Suppressor macrophage treated with lipopolysaccharide for 1 hour (primary cell): ENCODE measurements around the gene WHRN.
A peak's percentile ranks its signal among the peaks of the same experiment; 100 is the strongest.

Experiments used
- DNase-seq, 3 donors: peaks; one replicate each; pipeline ENCODE4 v3.0.0-alpha.2; 2020 to 2022

Gene WHRN

DNA sequence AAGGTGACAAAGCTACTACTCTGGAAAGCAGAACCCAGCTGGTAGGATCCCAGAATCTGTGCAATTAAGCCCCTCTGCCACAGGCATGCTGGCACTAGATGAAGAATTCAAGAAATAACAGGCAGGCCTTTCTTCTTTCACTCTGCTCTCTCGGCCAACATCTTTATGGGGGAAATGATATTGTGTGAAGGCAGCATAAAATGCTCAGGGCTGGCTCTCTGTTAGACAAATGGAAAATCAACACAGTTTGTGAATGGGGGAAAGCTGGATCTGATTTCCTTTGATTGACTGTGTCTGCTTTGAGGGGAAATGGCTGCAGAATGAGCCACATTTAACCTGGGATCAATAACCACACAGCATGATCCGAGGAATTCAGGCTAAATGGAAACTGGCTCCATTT lies 88.4 kb downstream of the WHRN start:
- DNase-seq, result no peak

DNA sequence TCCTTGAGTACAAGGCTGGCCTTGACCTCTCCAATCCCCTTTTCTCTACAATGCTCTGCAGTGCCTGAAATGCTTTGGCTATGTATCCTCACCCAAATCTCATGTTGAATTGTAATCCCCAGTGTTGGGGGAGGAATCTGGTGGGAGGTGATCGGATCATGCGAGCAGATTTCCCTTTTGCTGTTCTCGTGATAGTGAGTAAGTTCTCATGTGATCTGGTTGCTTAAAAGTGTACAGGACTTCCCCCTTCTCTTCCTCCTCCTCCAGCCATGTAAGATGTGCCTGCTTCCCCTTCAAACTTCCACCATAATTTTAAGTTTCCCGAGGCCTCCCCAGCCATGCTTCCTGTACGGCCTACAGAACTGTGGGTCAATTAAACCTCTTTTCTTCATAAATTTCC lies 89.0 kb downstream of the WHRN start:
- peak; percentile 83 to 93 (median 88) for DNase-seq

DNA sequence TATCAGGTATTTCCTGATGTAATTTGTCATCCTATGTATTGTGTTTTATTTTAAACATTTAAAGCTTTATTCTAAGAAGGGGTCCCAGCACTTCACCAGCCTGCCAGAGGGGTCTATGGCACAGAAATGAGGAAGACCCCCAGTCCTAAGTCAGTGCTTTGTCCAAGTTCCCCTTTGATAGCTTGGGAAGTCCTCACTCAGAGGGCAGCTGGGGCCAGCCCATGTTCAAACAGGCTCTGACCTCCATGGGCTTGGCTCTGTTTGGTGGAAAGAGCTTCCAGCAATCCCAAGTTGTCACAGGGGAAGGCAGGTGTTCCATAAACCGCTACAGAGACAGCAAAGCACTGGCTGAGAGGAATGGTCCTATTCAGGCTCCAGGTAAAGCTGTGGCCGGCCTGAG lies 90.9 kb downstream of the WHRN start:
- peak; percentile 51 to 58 (median 56) for DNase-seq

- DNase-seq, result peak; percentile 62 to 84 (median 81)
These were observed 91.4 kb downstream of the WHRN start for GRCh38 chr9:114413861-114414301.

DNA sequence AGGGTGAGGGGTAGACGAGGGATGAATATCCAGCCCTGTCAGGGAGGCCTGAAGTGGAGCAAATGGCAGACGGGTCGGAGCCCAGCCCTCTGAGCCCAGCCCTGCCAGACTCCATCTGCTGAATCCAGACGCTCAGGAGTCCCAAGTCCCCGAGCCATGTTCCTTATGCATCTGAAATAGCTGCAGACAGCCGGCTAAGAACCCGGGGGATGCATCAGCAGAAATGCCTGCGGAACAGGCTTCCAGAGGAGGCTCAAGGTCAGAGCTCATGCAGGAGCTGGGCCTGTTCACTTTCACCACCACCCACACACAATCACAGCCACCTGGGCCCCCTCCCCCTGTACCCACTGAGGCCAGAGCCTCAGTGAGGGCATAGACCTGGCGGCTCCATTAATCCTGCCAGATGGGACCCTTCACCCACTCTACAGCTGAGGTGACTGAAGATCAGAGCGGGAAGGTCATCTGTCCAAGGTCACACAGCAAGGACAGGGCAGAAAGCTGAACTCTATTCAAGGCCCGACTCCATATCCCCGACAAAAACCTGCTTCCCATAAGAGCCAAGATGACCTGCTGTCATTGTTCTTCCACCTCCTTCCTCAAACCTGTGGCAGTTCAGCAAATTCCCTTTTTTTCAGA lies 93.1 kb downstream of the WHRN start:
- no peak for DNase-seq

GRCh38 chr9:114411452-114411851 lies 93.8 kb downstream of the WHRN start:
- DNase-seq, result no peak

DNA sequence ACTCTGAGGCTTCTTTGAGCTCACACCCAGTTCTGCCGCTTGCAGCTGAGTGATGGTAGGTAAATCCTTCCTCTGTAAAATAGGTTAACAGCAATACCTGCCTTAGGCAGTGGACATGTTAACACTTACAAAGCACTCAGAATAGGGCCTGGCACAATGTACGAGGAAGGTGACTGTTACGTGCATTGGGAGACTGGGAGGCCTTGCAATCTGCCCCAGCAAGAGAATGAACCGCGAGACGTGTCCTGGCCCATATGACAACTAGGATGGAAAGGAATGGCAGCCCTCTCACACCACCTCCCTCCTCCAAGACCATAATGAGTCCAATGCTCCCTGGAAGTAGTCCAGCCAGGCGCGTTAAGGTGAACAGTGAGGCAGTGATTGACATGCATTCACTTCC lies 94.4 kb downstream of the WHRN start:
- no peak for DNase-seq

DNA sequence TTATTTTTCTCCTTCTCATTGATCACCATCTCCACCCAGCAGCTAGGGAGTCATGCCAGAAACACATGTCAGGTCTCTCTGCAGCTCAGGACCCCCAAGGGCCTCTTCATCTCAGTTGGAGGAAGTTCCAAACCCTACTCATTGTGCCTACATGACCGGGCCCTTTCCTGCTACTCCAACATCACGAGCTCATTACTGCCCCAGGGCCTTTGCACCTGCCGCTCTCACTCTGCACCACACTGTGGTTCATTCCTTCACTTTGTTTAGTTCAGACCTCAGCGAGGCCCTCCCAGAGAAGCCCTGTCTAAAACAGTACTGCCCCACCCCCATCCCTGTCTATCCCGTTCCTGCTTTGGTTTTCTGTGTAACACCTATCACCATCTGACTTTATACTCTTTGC lies 95.4 kb downstream of the WHRN start:
- DNase-seq, result no peak

DNA sequence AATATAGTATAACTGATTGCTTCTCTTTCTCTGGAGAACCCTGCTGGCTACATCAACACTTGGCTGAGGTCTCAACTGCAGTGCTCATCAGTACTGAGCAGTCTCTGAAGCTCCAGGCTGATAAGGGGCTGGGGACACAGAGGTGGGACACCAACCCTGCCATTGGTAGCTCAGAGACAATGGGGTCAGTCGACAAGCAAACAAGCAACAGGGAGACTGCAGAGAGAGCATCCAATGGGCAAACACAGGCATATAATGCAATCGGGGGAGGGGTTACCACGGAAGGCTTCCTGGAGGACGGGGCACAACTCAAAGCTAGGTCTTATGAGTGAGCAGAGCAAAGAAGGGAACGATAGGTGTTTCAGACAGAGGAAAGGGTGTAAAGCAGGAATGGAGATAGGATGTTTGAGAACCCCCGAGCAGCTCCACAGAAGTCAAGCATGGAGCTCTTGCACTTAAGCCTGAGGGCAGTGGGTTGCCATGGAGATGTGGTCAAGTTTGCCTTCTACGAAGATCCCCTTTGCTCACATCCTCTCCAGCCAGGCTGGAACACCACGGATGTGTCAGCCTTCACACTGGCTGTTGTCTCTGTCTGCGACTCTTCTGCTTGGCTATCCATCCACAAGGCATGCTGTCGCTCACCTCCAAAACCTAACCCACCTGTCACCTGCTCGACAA lies 96.0 kb downstream of the WHRN start:
- peak; percentile 89 to 93 (median 90) for DNase-seq

DNA sequence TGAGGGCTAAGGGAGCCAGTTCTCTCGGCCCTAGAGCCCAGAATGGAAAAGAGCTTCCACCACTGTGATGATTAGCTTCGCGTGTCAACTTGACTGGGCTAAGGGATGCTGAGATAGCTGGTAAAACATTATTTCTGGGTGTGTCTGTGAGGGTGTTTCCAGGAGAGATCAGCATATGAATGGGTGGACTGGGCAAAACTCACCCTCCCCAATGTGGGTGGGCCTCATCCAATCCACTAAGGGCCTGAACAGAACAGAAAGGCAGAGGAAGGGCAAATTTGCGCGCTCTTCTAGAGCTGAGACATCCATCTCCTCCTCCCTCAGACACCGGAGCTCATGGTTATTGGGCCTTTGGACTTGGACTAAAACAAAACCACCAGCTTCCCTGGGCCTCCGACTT lies 96.6 kb downstream of the WHRN start:
- DNase-seq, result no peak

- DNase-seq, result no peak
These were observed 97.4 kb downstream of the WHRN start for GRCh38 chr9:114407889-114408288.

DNA sequence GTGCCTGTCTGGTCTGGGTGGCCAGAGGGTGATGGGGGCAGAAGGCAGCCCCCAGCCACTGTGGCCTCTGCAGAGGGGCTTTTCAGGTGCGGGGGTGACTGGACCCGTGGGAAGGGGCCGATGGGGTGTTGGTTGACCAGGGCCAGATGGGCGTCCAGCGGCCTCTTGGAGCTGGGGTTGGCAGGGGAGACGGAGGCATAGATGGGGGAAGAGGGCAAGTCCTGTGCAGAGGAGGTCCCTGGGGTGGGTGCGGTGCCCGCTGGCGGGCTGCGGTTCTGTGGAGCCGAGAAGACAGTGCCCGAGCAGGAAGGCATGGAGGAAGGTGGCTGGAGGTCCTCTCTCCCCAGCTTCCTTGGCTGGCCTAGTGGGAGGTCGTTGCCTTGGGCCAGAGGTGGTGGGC lies 98.8 kb downstream of the WHRN start:
- no peak for DNase-seq

- DNase-seq, result peak; percentile 86 to 92 (median 86)
These were observed 99.8 kb downstream of the WHRN start for GRCh38 chr9:114405294-114406034.

DNA sequence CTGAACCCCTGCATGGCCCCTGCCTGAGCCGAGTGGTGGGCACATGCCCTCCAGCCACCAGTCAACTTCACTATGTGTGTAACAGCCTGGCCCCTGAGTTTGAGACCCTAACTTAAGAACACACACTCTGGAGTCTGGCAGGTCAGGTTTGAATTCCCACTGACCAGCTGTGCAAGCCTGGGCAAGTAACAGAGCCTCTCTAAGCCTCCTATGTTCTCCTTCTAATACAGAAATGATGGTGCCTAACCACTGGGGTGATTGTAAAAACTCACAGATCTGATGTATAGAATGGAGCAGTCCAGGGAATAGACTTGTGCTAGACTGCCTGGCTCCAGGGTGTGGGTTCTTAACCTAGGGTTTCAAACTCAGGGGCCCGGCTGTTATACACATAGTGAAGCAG lies 100.7 kb downstream of the WHRN start:
- DNase-seq, result no peak

DNA sequence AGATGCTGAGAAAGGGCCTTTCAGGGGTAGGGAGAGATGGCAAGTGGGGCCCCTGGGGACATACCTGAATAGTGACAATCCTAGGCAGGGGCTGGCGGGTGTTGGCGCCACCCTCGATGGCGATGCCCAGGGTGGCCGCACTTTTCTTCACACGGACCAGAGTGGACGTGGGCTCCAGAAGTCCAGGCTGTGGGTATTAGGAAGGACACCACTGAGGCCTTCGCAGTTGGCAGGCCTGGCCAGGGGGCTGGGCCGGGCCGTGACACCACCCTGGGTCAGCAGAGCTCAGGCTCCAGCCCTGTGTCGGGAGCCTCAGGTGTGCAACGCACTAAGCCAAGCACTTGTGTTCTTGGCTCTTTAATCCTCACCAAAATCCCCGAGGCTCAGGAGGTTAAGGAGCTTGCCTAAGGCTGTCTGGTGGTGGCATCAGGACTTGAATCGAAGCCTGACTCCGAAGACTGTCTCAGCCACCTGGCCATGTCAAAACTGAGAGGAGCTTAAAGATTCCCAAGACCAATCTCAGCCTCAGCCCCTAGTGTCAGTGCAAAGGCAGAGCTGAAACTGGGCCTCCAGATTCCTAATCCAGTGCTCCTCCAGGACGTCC lies 102.0 kb downstream of the WHRN start:
- DNase-seq, result no peak

GRCh38 chr9:114401344-114401743 lies 103.9 kb downstream of the WHRN start:
- no peak for DNase-seq

DNA sequence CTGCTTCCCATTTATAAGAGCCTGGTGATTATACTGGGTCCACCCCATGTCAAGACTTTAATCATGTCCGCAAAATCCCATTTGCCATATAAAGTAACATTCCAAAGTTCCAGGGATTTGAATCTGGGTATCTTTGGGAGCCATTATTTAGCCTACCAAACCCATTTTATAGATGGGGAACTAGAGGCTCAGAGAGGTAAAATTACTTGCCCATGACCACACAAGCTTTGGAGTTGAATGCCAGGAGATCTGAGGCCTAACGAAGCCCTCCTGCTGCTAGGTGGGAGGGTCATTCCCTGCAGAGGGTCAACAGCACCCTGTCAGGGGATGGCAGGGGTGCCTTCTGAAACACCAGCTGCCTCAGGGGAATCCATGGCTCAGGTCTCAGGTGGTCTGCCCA lies 104.5 kb downstream of the WHRN start:
- no peak for DNase-seq

GRCh38 chr9:114400219-114400618 lies 105.1 kb downstream of the WHRN start:
- no peak for DNase-seq

DNA sequence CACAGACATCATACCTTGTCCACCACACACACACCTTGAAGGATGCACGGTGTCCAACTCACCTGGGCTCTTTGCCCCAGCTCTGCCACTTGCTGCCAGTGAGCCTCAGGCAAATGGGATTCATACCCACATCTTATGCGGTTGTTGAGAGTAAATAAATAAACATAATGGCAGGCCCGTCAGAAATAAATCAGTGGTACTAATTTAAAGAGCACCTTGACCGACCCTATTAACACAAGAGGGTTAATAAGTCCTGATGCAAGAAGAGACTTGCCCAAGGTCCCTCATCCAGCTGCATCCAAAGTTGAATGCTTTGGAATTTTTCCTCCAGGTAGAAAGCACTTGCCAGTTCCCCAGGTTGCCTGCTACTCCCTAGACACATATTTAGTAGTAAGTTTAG lies 105.9 kb downstream of the WHRN start:
- no peak for DNase-seq

- peak; percentile 95 to 100 (median 99) for DNase-seq
These were observed 107.2 kb downstream of the WHRN start for GRCh38 chr9:114397848-114398605.

DNA sequence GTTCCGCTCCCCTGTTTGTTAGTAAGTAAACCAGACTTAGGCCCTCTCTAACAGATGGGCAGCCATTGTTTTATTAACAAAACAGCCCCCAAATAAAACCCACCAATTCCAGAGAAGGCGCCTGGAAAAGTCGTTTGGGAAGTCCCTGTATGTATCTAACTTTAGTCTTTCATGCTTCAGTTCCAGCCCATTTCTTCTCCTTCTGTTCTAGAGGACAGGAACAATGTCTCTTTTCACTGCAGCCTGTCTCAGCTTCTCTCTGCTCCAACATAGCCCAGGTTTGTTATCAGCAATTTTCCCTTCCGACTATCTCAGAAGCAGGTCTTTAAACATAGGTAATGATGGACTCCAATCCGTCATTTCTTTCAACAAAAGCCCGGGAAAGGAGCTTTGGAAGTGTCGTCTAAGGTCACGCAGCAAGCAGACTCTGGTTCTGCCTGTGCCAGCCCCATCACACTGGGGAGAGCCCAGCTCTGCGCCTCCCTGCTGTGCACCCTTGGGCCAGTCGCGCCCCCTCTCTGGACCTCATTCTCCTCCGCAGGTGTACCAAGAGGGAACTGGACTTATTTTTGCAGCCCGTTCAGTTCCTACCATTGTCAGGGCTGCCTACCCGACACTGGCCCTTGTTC lies 107.9 kb downstream of the WHRN start:
- DNase-seq, result no peak

DNA sequence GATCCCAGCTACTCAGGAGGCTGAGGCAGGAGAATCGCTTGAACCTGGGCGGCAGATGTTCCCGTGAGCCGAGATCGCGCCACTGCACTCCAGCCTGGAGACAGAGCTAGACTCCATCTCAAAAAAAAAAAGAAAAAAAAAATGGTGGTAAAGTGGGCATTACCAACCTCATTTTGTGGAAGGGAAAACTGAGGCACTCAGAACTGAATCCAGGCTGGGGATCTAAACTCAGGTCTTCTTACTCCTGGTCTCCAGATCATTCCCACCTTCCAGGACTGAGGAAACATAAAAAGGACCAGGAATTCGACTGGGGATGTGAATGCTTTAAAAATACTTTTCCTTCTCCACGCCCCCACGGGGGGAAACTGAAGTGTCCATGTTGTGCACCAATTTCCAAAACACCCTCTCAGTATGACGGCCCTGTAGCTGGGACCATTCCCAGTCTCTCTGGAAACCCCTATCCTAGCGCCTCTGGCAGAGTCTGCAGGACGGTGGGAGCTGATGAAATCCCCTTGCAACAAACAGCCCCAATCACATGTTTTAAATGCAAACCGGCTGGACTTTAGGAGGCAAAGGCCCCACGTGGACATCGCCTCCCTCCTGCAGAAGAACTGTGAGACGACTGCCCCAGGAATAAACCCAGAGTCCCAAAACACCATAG lies 108.6 kb downstream of the WHRN start:
- DNase-seq, result peak in 2 of 3 donors; percentile 34 to 42
